AG04450 (cell line): ENCODE data around the gene WDFY4. TPM values are rescaled to one million over a fixed set of nuclear protein-coding genes. Genes with fewer than 3 reads are reported as not detected.

Source experiments
- CTCF ChIA-PET: fragments of 300-600, 350-600 bp; formaldehyde crosslinking; extraction: SDS; loops from one replicate; lab custom pipeline; 2022; ENCODE audit warnings: antibody characterized with exemption, inconsistent platforms; lab: Charles Lee
- POLR2A ChIA-PET: fragments of 350-600 bp; formaldehyde crosslinking; extraction: SDS; loops from one replicate; lab custom pipeline; 2021; ENCODE audit warnings: antibody characterized with exemption, inconsistent platforms; lab: Yijun Ruan, JAX
- DNase-seq: peaks from one replicate; pipeline ENCODE4 v3.0.0-alpha.2; 2011; ENCODE audit warnings: low read depth, low spot score
- H3K27ac ChIP-seq: one replicate; pipeline ENCODE4 v1.5.1; 2012; ENCODE audit warnings: low read depth, low read length, control low read depth
- H3K27me3 ChIP-seq: one replicate; pipeline ENCODE4 v1.6.0; 2012; ENCODE audit warnings: low read length; ENCODE audit not compliant: control insufficient read depth, insufficient read depth
- H3K4me3 ChIP-seq: 2 replicates; pipeline ENCODE4 v1.5.1; 2011; ENCODE audit warnings: mild to moderate bottlenecking, low read depth, low read length, control low read depth
- H3K9me3 ChIP-seq: 2 replicates; pipeline ENCODE4 v1.5.1; 2012; ENCODE audit warnings: low read length; ENCODE audit not compliant: control insufficient read depth, insufficient read depth
- polyA plus RNA-seq: library from polyadenylated mRNA; depleted of rRNA; stranded (reverse); fragments of >200 nt; gene quantifications from 2 replicates; pipeline ENCODE4 v1.2.3, GENCODE V29; 2011
- TF ChIP-seq, protein P1 (sequence below): IDR thresholded peaks from 2 replicates; pipeline ENCODE4 v1.5.1; 2011; ENCODE audit warnings: low read depth, low read length, control low read depth, inconsistent platforms

WDFY4 gene
- polyA plus RNA-seq, 1 experiment, result not detected

GRCh38 chr10:48899781-48900180 lies 215.1 kb downstream of the WDFY4 start:
- TF ChIP-seq, protein P1, sequence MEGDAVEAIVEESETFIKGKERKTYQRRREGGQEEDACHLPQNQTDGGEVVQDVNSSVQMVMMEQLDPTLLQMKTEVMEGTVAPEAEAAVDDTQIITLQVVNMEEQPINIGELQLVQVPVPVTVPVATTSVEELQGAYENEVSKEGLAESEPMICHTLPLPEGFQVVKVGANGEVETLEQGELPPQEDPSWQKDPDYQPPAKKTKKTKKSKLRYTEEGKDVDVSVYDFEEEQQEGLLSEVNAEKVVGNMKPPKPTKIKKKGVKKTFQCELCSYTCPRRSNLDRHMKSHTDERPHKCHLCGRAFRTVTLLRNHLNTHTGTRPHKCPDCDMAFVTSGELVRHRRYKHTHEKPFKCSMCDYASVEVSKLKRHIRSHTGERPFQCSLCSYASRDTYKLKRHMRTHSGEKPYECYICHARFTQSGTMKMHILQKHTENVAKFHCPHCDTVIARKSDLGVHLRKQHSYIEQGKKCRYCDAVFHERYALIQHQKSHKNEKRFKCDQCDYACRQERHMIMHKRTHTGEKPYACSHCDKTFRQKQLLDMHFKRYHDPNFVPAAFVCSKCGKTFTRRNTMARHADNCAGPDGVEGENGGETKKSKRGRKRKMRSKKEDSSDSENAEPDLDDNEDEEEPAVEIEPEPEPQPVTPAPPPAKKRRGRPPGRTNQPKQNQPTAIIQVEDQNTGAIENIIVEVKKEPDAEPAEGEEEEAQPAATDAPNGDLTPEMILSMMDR, result no peak
- no peak for DNase-seq
- Histone ChIP-seq H3K9me3 (no peaks in the 10 kb centered on the region), H3K4me3 (no peak overlapping the region), H3K27me3 (peaks cover 3% of the 10 kb centered on the region), H3K27ac (no peak overlapping the region)
- ChIA-PET POLR2A (no interaction called here), CTCF (no interaction called here)

DNA sequence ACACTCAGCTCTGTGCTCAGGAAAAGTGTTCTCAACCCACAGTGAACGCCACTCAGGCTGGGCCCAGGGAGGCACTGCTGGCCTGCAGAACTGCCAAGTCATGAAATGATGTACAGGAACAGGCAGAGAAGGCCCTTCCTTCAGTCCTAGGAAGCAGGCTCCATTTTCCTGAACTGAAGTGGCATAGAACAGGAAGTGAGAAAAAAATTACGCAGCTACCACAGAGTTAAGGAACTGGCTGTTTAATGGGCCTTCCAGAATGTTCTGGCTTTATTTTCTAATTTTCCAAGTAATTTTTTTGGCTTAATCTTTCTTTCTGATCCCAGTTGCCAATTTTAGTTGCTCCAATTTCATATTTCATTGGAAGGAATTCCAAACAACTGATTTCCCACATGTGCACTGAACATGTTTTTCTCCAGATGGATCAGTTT lies 215.7 kb downstream of the WDFY4 start:
- CTCF ChIA-PET, result no interaction called here
- POLR2A ChIA-PET, result no interaction called here
- Histone ChIP-seq H3K27ac (no peak overlapping the region), H3K27me3 (peaks cover under 1% of the 10 kb centered on the region), H3K9me3 (no peaks in the 10 kb centered on the region), H3K4me3 (no peak overlapping the region)
- TF ChIP-seq, protein P1, result no peak
- no peak for DNase-seq

- Histone ChIP-seq H3K9me3 (no peaks in the 10 kb centered on the region), H3K4me3 (no peak overlapping the region), H3K27ac (no peak overlapping the region), H3K27me3 (peaks cover 5% of the 10 kb centered on the region)
- POLR2A ChIA-PET, result no interaction called here
- CTCF ChIA-PET, result no interaction called here
- no peak for DNase-seq
- TF ChIP-seq, protein P1, result no peak
Observed at GRCh38 chr10:48901319-48901718, 216.6 kb downstream of the WDFY4 start.

DNA sequence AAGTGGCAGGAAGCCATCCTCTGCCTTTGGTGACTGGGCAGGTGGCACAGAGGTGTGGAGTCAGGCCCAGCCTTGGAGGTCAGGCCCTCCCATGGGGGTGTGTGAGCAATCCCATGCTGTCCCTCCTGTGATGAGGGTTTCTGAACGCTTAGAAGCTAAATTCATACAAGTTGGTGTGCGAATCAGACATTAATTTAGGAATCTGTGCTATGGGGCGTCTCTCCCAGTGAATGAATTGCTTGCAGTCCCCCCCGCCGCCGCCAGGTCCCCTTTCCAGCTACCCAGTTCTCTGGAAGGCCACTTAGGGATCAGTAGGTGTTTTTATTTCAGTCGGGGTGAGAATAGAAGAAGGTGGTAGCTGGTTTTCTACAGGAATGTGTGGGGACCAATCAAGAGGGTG lies 217.4 kb downstream of the WDFY4 start:
- H3K27me3 ChIP-seq, result peaks cover 6% of the 10 kb centered on the region
- no peak overlapping the region for H3K4me3 ChIP-seq
- CTCF ChIA-PET, result no interaction called here
- TF ChIP-seq, protein P1, result no peak
- no peak for DNase-seq
- H3K9me3 ChIP-seq, result no peaks in the 10 kb centered on the region
- H3K27ac ChIP-seq, result no peak overlapping the region
- POLR2A ChIA-PET, result no interaction called here

DNA sequence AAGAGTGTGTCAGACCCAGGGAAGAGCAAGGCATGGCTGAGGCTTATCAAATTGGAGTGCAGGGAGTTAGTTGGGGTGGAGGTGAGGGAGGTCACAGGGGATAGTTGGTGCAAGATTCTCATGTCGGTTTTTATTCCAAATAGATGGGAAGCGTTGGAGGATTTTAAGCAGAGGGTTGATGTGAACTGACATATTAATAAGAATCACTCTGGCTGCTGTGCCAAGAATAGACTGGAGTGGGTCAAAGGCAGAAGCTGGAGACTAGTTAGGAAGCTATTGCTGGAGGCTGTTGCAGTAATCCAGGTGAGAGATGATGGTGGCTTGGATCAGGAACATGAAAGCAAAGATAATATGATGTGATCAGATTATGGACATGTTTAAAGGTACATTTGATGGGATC lies 218.5 kb downstream of the WDFY4 start:
- POLR2A ChIA-PET, result no interaction called here
- CTCF ChIA-PET, result no interaction called here
- H3K27ac ChIP-seq, result no peak overlapping the region
- TF ChIP-seq, protein P1, result no peak
- DNase-seq, result no peak
- H3K9me3 ChIP-seq, result no peaks in the 10 kb centered on the region
- peaks cover 10% of the 10 kb centered on the region for H3K27me3 ChIP-seq
- no peak overlapping the region for H3K4me3 ChIP-seq
